Activated CD4-positive, alpha-beta T cell treated with anti-CD3 and anti-CD28 coated beads for 24 hours (primary cell): ENCODE data around the gene SPINT4.

Experiments used
- DNase-seq, 2 donors: peaks; one replicate each; pipeline ENCODE4 v3.0.0-alpha.2; 2020; ENCODE audit warnings: low read depth in 2 of 2

The SPINT4 gene

DNA sequence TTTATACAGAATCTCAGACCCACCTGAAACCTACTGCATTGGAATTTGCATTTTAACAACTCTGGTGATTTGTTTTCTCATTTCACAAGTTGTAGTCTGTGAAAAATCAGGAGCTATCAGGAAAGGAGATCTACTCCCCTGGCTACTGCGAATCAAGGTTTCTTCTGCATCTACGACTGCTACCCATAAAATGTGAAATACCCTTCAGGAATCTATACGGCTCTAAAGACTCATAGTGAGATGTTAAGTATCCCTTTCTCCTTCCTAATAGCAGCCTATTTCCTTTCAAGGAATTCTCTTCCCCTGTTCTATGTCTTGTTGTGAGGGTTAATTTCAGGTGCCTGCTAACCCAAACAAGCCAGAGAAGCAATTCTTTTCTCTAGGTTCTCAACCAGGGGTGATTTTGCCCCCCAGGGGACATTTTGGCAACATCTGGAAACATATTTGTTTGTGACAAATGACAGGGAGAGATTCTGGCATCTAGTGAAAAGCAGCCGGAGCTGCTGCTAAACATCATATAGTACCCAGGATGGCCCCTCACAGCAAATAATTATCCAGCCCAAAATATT lies 43.2 kb downstream of the SPINT4 start:
- no peak for DNase-seq

DNA sequence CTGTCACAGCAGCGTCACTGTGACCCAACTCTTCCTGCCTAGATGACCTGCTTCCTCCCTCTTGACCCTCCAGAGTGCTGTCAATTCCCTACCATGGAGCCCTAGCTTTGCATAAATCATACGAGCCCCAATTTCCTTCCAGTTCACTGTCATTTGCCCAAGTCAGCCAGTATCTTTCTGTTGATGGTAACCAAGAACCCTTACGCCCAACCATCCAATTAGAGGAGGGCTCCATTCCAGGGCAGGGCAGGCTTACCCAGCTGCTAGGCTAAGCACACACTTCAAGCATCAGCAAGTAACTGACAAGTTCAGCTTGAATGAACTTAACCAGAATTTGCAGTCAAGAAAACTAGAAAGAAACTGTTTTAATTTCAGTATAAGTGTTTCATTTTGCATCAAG lies 43.8 kb downstream of the SPINT4 start:
- no peak for DNase-seq

DNA sequence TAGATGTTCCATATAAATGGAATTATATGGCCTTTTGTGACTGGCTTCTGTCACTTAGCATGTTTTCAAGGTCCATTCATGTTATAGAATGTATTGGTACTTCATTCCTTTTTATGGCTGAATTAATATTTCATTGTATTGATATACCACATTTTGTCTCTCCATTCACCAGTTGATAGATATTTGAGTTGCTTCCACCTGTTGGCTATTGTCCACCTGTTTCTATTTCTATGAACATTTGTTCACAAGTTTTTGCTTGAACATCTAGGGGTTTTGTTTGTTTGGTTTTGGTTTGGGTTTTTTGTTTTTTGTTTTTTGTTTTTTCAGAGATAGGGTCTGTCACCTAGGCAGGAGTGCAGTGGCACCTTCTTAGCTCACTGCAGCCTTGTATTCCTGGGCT lies 46.3 kb downstream of the SPINT4 start:
- no peak for DNase-seq

DNA sequence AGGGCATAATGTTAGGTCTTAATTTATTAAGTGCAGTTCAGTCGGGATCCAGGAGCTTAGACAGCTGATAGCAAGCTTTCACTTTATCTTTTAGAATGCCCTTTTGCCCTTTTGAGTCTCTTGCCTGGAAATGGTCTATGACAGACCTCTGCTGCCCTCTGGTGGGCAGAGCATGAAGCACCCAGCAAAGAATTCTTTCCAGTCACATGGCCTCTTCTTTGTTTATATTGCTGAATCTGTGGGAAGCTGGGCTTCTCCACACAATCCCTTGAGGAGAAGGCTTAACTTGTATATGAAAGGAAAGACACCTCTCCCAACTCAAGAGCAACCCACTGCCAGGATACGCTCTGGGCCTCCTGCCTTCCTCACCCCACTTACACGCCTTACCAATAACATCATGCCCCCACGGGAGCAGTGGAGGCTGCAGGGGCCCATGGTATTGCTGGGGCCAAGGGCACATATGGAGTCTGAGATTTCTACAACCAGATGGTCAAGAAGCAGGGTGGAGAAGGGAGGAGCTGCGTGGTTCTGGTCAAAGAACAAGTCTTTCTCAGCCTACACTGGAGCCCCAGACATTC lies 49.1 kb downstream of the SPINT4 start:
- peak; percentile 67 to 69 for DNase-seq

DNA sequence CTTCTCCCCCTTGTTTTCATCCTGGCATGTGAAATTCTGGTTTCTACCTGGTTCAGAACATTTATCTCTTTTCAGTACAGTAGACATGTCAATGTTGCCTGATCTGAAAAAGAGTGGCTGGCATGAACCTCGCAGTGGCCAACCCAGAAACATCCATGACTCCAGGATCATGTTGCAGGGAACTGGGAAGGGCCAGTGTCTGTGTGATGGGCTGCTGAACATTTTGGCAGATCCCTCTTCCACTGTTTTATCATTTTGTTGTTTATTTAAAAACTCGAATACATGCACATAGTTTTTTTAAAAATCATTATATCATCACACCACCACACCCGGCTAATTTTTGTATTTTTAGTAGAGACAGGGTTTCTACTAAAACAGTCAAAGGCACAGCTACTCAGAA lies 50.5 kb downstream of the SPINT4 start:
- no peak for DNase-seq

DNA sequence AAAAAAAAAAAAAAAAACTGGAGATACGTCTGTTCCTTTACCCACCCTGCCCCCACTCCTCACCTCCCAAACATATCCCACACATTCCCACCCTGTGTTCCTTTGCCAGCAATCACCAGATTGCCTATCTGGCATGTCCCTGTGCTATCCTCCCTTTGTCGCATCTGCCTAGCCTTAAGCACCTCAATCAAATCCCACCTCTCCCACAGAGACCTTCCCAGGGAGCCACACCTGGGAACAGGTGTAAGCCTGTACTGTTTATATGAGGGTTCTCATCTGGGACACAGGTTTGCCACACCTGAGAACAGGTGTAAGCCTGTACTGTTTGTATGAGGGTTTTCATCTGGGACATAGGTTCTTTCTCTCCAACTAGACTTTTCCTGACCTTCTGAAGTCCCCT lies 52.8 kb downstream of the SPINT4 start:
- no peak for DNase-seq

DNA sequence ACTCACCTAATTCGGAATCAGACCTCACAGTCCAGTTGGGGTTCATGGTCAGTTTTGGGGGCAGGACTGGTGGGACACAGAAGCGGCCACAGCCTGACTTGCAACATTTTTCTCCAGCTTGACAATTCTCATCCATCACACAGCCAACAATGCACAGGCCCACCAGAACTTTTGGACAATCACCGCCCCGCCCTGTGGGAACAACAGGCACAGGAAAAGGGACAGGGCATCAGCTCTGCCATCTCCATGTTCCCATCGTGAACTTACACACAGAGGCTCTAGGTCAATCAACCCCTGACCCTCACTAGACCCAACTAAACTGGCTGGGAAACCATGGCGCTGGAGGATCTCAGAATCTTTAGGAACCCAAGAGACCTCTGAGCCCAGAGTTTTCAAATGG lies 53.3 kb downstream of the SPINT4 start:
- no peak for DNase-seq
